Placental epithelial cell (primary cell): ENCODE results near the gene FAM228B. TPM values are rescaled to one million over a fixed set of nuclear protein-coding genes. Genes with fewer than 3 reads are reported as not detected.

Experiments
- total RNA-seq: library from RNA; depleted of rRNA; stranded (reverse); fragments of >200 nt; gene quantifications from 2 replicates; pipeline ENCODE4 v1.2.3, GENCODE V29; 2012

Gene FAM228B
- total RNA-seq: 5.1 and 13.7 TPM in 2 replicates

GRCh38 chr2:24123195-24123921, at the start of gene FAM228B, which contains the start of gene PFN4:
Gene FAM228B, plus strand, starts transcription at chr2:24123469. Its CDS starts 893 bp downstream, at chr2:24124362.
Gene PFN4, minus strand, starts transcription at chr2:24123334. Its CDS starts 799 bp downstream, at chr2:24122535.

GRCh38 chr2:24075915-24076848, 47.1 kb upstream of the FAM228B start, which contains the start of gene SF3B6:
Gene SF3B6, minus strand, starts transcription at chr2:24076326. Its CDS starts 97 bp downstream, at chr2:24076229.

DNA sequence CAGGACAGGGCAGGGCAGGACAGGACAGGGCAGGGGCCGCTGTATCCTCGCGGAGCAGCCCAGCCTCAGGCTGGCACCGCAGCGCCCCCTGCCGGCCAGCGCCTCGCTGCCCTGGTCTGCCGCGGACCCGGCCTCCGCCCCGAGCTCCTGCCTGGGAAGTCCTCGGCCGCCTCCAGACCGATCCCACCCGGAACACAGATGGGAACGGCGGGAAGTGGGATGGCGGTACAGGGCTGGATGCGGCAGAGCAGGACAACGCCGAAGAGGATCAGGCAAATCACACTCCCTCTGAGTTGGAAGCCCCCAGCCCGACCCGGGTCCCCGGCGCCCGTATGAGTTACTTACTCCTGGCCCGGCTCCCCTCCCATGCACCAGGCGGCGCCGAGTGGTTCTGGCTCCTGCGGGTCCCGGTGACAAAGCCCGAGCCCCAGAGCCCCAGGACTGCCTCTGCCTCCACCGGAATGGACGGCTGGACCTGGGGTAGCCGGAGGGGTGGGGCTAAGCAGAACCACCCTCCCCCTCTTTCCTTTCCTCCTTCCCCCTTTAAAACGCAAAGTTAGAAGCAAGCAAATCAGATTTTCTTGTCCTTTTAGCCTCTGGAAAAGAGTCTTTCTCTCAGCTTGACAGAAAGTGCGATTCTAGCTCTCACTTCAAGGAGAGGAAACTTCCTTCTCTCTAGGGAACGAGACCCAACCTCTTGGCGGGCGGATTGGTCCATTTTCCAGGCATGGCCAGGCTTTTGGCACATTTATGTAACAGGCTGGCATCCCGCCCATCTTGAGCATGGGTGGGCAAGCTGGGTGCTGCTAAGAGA, 38.7 kb upstream of the FAM228B start, which contains the start of gene TP53I3:
TSS of gene TP53I3 (minus strand) at position 449 of the 814 bp plus-strand sequence. CDS start 508 bp downstream, outside the sequence.

GRCh38 chr2:24174851-24175277, 51.6 kb downstream of the FAM228B start, which contains the start of gene FAM228A:
Gene FAM228A, plus strand, starts transcription at chr2:24175053. Its CDS starts 428 bp downstream, at chr2:24175481.

Other genes with a start within 250 kb of the FAM228B start
- gene ATAD2B, start 196.3 kb upstream of the FAM228B start, total RNA-seq: 13.2 and 21.6 TPM in 2 replicates
- 11.1 and 14.5 TPM in 2 replicates for gene UBXN2A, start 183.0 kb upstream of the FAM228B start, total RNA-seq
- gene MFSD2B, start 113.4 kb upstream of the FAM228B start, total RNA-seq: under 0.01 TPM in 1 of 2 replicates, not detected in the other
- gene WDCP, start 76.1 kb upstream of the FAM228B start, total RNA-seq: 5.1 and 9.1 TPM in 2 replicates
- gene FKBP1B, start 73.7 kb upstream of the FAM228B start, total RNA-seq: 17.5 and 41.6 TPM in 2 replicates
- gene SF3B6, start 47.1 kb upstream of the FAM228B start, total RNA-seq: 102 and 156 TPM in 2 replicates
- 171 and 188 TPM in 2 replicates for gene TP53I3, start 38.6 kb upstream of the FAM228B start, total RNA-seq
- gene PFN4, start 135 bp upstream of the FAM228B start, total RNA-seq: 2.4 TPM in 2 replicates
- 1.6 and 3.9 TPM in 2 replicates for gene FAM228A, start 51.6 kb downstream of the FAM228B start, total RNA-seq
- gene ITSN2, start 237.1 kb downstream of the FAM228B start, total RNA-seq: 15.3 and 21.8 TPM in 2 replicates